HepG2 (cell line): ENCODE results near the gene CDYL. TPM values are rescaled to one million over a fixed set of nuclear protein-coding genes. Genes with fewer than 3 reads are reported as not detected.

Experiments
- ATAC-seq: fragments of 200-7000 bp; cut with Tn5 transposase; 3 replicates; pipeline ENCODE4 v1.9.1; 2020; ENCODE audit warnings: mild to moderate bottlenecking, moderate library complexity
- BruUV-seq: library from RNA; stranded (reverse); fragments of 400-500 nt; replicated peaks from 2 replicates; lab custom pipeline; 2021; lab: Mats Ljungman, UMichigan
- CTCF ChIA-PET: fragments of 300-600 bp; formaldehyde crosslinking; extraction: SDS; loops from one replicate; lab custom pipeline; 2021; ENCODE audit warnings: low total read pairs, inconsistent platforms, low intra/inter-chr PET ratio; lab: Yijun Ruan, JAX
- POLR2A ChIA-PET: fragments of 350-600 bp; sonication (Branson Sonifier 250); formaldehyde crosslinking; loops from one replicate; lab custom pipeline; 2020; ENCODE audit warnings: antibody characterized with exemption, inconsistent platforms; lab: Yijun Ruan, JAX
- DNase-seq: peaks from one replicate; pipeline ENCODE4 v3.0.0-alpha.2; 2015; ENCODE audit warnings: low spot score
- FAIRE-seq: peaks from 3 replicates; lab custom pipeline; 2011; peaks lifted over from hg19 to GRCh38; lab: Jason Lieb, UNC
- H2AFZ ChIP-seq: one replicate; pipeline ENCODE4 v1.6.1; 2011; ENCODE audit warnings: low read length, inconsistent platforms
- H3K27ac ChIP-seq: fragments of 300-600 bp; 3 replicates; pipeline ENCODE4 v1.8.0; 2011; ENCODE audit warnings: mixed run types, mild to moderate bottlenecking, mixed read lengths, low read length, inconsistent platforms; ENCODE audit not compliant: insufficient read depth; ENCODE audit errors: extremely low read length
- H3K27me3 ChIP-seq, 2 experiments: fragments of 200-600 bp in 1 of 2; 2 replicates in 1 of 2; 3 replicates in 1 of 2; pipeline versions ENCODE4 v1.6.0 to v1.8.0; 2011; ENCODE audit warnings: low read length in 2 of 2, mild to moderate bottlenecking in 2 of 2, moderate library complexity in 2 of 2, inconsistent platforms in 1 of 2; ENCODE audit not compliant: insufficient read depth in 2 of 2, control insufficient read depth in 1 of 2
- H3K36me3 ChIP-seq, 2 experiments: fragments of 200-600 bp in 1 of 2; replicated peaks in 1 of 2; 2 replicates in 1 of 2; 3 replicates in 1 of 2; pipeline versions ENCODE4 v1.5.1 to v1.8.0; 2011; ENCODE audit warnings: low read length in 2 of 2, inconsistent platforms in 1 of 2; ENCODE audit not compliant: insufficient read depth in 2 of 2, control insufficient read depth in 1 of 2
- H3K4me1 ChIP-seq: 2 replicates; pipeline ENCODE4 v1.5.1; 2012; ENCODE audit warnings: low read length, inconsistent platforms; ENCODE audit not compliant: insufficient read depth
- H3K4me2 ChIP-seq: 2 replicates; pipeline ENCODE4 v1.6.0; 2011; ENCODE audit warnings: low read depth, low read length, inconsistent platforms
- H3K4me3 ChIP-seq, 3 experiments: fragments of 200-600 bp in 1 of 3; sonication (generic), shearing (Covaris generic) in 1 of 3; replicated peaks in 1 of 3; 2 replicates each; pipeline ENCODE4 v1.5.1; 2011 to 2016; ENCODE audit warnings: low read length in 3 of 3, inconsistent platforms in 2 of 3, low read depth in 2 of 3, mild to moderate bottlenecking in 2 of 3, control low read depth in 1 of 3, mixed read lengths in 1 of 3; ENCODE audit not compliant: insufficient read depth in 1 of 3
- H3K79me2 ChIP-seq: one replicate; pipeline ENCODE4 v1.6.1; 2011; ENCODE audit warnings: low read length, inconsistent platforms; ENCODE audit not compliant: insufficient read depth
- H3K9ac ChIP-seq: 2 replicates; pipeline ENCODE4 v1.6.0; 2011; ENCODE audit warnings: mild to moderate bottlenecking, low read depth, low read length, inconsistent platforms; ENCODE audit not compliant: insufficient read depth
- H3K9me3 ChIP-seq: 2 replicates; pipeline ENCODE4 v1.5.1; 2012; ENCODE audit warnings: mild to moderate bottlenecking, low read length
- H4K20me1 ChIP-seq: 2 replicates; pipeline ENCODE4 v1.6.0; 2011; ENCODE audit warnings: inconsistent platforms, mild to moderate bottlenecking, low read length, moderate library complexity; ENCODE audit not compliant: insufficient read depth
- AGO1 ChIP-seq: fragments of 200-400 bp; formaldehyde crosslinking; IDR thresholded peaks from 2 replicates; pipeline ENCODE4 v1.6.1; 2017; ENCODE audit warnings: mild to moderate bottlenecking, low read depth, low read length, moderate library complexity; ENCODE audit not compliant: poor library complexity, severe bottlenecking
- CREB1 ChIP-seq, 2 experiments: fragments of 450-650 bp in 1 of 2; IDR thresholded peaks; 2 replicates each; pipeline ENCODE4 v1.6.1; 2016 to 2017; ENCODE audit warnings: control low read depth in 1 of 2, mild to moderate bottlenecking in 1 of 2, missing compliant biosample characterization in 1 of 2, missing genetic modification characterization in 1 of 2
- FOXA3 ChIP-seq: IDR thresholded peaks from 2 replicates; pipeline ENCODE4 v1.6.1; 2016; ENCODE audit warnings: missing genetic modification reagents, missing compliant biosample characterization
- FUBP1 ChIP-seq: sonication (generic); formaldehyde crosslinking; IDR thresholded peaks from 2 replicates; pipeline ENCODE4 v1.5.1; 2020; ENCODE audit warnings: missing genetic modification reagents, mild to moderate bottlenecking, borderline replicate concordance
- MLLT10 ChIP-seq: sonication (generic); formaldehyde crosslinking; IDR thresholded peaks from 2 replicates; pipeline ENCODE4 v1.4.0; 2020; ENCODE audit warnings: missing genetic modification reagents
- NFRKB ChIP-seq: fragments of 450-650 bp; IDR thresholded peaks from 2 replicates; pipeline ENCODE4 v1.6.1; 2017
- RBAK ChIP-seq: sonication (generic); formaldehyde crosslinking; IDR thresholded peaks from 2 replicates; pipeline ENCODE4 v1.5.1; 2020; ENCODE audit warnings: mild to moderate bottlenecking, missing genetic modification reagents
- REL ChIP-seq: sonication (generic); formaldehyde crosslinking; conservative IDR thresholded peaks from 2 replicates; pipeline ENCODE4 v1.8.0; 2022; ENCODE audit warnings: mild to moderate bottlenecking, missing genetic modification reagents, moderate library complexity
- RFXAP ChIP-seq: sonication (generic); formaldehyde crosslinking; IDR thresholded peaks from 2 replicates; pipeline ENCODE4 v1.4.0; 2020; ENCODE audit warnings: missing genetic modification reagents, borderline replicate concordance
- TEAD3 ChIP-seq: optimal IDR thresholded peaks from 2 replicates; pipeline ENCODE3; 2016; ENCODE audit warnings: borderline replicate concordance
- ZFP91 ChIP-seq: sonication (generic); formaldehyde crosslinking; IDR thresholded peaks from 2 replicates; pipeline ENCODE4 v1.9.0; 2022; ENCODE audit warnings: missing genetic modification reagents, mild to moderate bottlenecking, borderline replicate concordance
- WGBS: methylation state at CpG from one replicate; pipeline ENCODE4 v1.1.6; 2017; ENCODE audit warnings: low lambda C conversion rate; 5-methylcytosine and 5-hydroxymethylcytosine counted together
- in situ Hi-C: cut with HindIII; loops from 2 replicates; pipeline ENCODE4 v1.10.0; 2017; ENCODE audit warnings: low pct_unique_long_range_greater_than_20kb; ENCODE audit not compliant: extremely low pct_ligation_motif_present
- intact Hi-C: fragments of 100-400 bp; cut with micrococcal nuclease; formaldehyde crosslinking; loops from one replicate; pipeline ENCODE4 v1.10.0; 2022; ENCODE audit not compliant: unreplicated experiment
- polyA plus RNA-seq, 8 experiments: library from polyadenylated mRNA; depleted of rRNA in 3 of 8; stranded (reverse) in 7 of 8; unstranded in 1 of 8; fragments of >200 nt; fragmentation: Illumina TruSeq in 4 of 8; extraction: Trizol in 4 of 8; gene quantifications; 2 replicates each; pipeline versions ENCODE4 v1.2.1 to v1.2.3, GENCODE V29; 2011 to 2016; ENCODE audit warnings: low read depth in 4 of 8, missing spikeins in 1 of 8, mixed read lengths in 1 of 8; ENCODE audit not compliant: insufficient read depth in 1 of 8
- total RNA-seq, 5 experiments: library from RNA; depleted of rRNA; stranded (reverse); fragments of >200 nt; fragmentation: Illumina TruSeq; extraction: Trizol; gene quantifications; 2 replicates each; pipeline ENCODE4 v1.2.3, GENCODE V29; 2016; ENCODE audit warnings: low read depth in 1 of 5
- TF ChIP-seq, protein P1 (sequence below): sonication (generic); formaldehyde crosslinking; IDR thresholded peaks from 2 replicates; pipeline ENCODE4 v1.4.0; 2020; ENCODE audit warnings: missing genetic modification reagents, mild to moderate bottlenecking, borderline replicate concordance

The CDYL gene
- total and polyA plus RNA-seq, 2 of the 13 experiments (the other 11 are each of a cell fraction or from before 2014, with no cell fraction given), result 22.8 to 105 TPM

- TF ChIP-seq ZFP91 (CRISPR knock-in tag), result no peak
These were observed 146.9 kb downstream of the CDYL start (continued) for GRCh38 chr6:4923081-4923480.

DNA sequence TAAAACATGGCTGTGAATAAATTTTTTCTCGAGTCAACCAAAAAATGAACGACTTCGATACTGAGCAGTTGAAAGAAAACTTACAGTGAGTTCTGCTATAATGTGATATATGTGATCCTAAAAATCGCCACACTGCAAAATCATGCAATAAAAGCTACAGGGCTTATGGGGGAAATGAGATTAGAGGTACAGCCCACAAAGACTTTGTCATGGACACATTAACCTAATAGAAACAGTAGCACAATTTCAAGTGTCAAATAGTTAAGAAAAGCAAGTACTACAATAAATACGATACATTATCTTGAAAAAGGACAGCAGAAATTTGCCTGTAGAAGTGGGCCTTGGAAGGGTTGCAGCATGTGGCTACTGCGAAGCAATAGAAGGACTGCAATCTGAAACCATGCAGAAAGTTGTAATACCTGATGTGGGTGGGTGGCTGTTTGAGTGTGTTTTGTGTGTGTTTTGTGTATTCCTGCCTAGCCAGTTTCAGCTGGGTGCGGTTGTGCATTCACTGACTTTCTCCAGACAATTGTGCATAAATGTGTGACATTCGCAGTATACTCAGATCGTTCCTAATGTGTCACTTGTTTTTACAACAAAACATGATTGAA, 148.6 kb downstream of the CDYL start:
- H3K27me3 ChIP-seq, result no peaks in the 10 kb centered on the region
- no peak overlapping the region for H3K9ac ChIP-seq
- ChIA-PET POLR2A (no interaction called here), CTCF (no interaction called here)
- no peak overlapping the region for H2AFZ ChIP-seq
- BruUV-seq, result no TSS peak
- intact Hi-C loops, result no loop called here
- DNase-seq (no peak), ATAC-seq (no peak), FAIRE-seq (no peak)
- TF ChIP-seq CREB1 (IDR thresholded peaks at IDR 0.05), result no peak
- no peak for TF ChIP-seq CREB1 (CRISPR knock-in tag; IDR thresholded peaks at IDR 0.05)
- TF ChIP-seq RBAK (CRISPR knock-in tag), result no peak
- TF ChIP-seq FOXA3 (CRISPR knock-in tag), result no peak
- TF ChIP-seq TEAD3 (CRISPR knock-in tag), result no peak
- TF ChIP-seq REL (CRISPR knock-in tag), result no peak
- TF ChIP-seq NFRKB, result no peak
- TF ChIP-seq, protein P1, sequence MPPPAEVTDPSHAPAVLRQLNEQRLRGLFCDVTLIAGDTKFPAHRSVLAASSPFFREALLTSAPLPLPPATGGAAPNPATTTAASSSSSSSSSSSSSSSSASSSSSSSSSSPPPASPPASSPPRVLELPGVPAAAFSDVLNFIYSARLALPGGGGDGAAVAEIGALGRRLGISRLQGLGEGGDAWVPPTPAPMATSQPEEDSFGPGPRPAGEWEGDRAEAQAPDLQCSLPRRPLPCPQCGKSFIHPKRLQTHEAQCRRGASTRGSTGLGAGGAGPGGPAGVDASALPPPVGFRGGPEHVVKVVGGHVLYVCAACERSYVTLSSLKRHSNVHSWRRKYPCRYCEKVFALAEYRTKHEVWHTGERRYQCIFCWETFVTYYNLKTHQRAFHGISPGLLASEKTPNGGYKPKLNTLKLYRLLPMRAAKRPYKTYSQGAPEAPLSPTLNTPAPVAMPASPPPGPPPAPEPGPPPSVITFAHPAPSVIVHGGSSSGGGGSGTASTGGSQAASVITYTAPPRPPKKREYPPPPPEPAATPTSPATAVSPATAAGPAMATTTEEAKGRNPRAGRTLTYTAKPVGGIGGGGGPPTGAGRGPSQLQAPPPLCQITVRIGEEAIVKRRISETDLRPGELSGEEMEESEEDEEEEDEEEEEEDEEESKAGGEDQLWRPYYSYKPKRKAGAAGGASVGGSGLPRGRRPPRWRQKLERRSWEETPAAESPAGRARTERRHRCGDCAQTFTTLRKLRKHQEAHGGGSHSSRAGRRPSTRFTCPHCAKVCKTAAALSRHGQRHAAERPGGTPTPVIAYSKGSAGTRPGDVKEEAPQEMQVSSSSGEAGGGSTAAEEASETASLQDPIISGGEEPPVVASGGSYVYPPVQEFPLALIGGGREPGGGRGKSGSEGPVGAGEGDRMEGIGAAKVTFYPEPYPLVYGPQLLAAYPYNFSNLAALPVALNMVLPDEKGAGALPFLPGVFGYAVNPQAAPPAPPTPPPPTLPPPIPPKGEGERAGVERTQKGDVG (CRISPR knock-in tag), result no peak
- TF ChIP-seq FUBP1 (CRISPR knock-in tag), result no peak
- no peak for TF ChIP-seq RFXAP (CRISPR knock-in tag)
- no peak for TF ChIP-seq AGO1
- no peak for TF ChIP-seq MLLT10
- 95% methylated on average over 9 of the region's 9 CpGs for WGBS
- H3K79me2 ChIP-seq, result no peaks in the 10 kb centered on the region
- H3K4me3 ChIP-seq, result no peak overlapping the region
- in situ Hi-C loops, result no loop called here
- no peak overlapping the region for H3K4me2 ChIP-seq
- no peaks in the 10 kb centered on the region for H4K20me1 ChIP-seq
- H3K27ac ChIP-seq, result no peak overlapping the region
- H3K9me3 ChIP-seq, result no peaks in the 10 kb centered on the region
- peaks cover 0 to 2% of the 10 kb centered on the region in 2 experiments; a peak in 1 of 5 replicates for H3K36me3 ChIP-seq
- H3K4me1 ChIP-seq, result no peaks in the 10 kb centered on the region
